GM19043 (cell line): ENCODE results near the gene NUDT21.

Experiments
- ATAC-seq: cut with Tn5 transposase; IDR thresholded peaks from one replicate; pipeline ENCODE4 v1.9.1; 2021; ENCODE audit warnings: low read depth; ENCODE audit not compliant: unreplicated experiment

The NUDT21 gene

GRCh38 chr16:56463153-56463552, 12.0 kb upstream of the NUDT21 start:
- ATAC-seq, result no peak

GRCh38 chr16:56462064-56462796, 11.1 kb upstream of the NUDT21 start:
- no peak for ATAC-seq

- no peak for ATAC-seq
These were observed 9.0 kb upstream of the NUDT21 start for GRCh38 chr16:56460101-56460500.

- no peak for ATAC-seq
These were observed 6.9 kb upstream of the NUDT21 start for GRCh38 chr16:56457927-56458470.

- peak; percentile 32 for ATAC-seq
These were observed 889 bp upstream of the NUDT21 start for GRCh38 chr16:56451753-56452689.

- ATAC-seq, result no peak
These were observed 702 bp downstream of the NUDT21 start for GRCh38 chr16:56450275-56450985.

- ATAC-seq, result no peak
These were observed 3.1 kb downstream of the NUDT21 start for GRCh38 chr16:56448005-56448404.

GRCh38 chr16:56447286-56447685, 3.8 kb downstream of the NUDT21 start:
- ATAC-seq, result no peak

GRCh38 chr16:56438038-56438437, 13.1 kb downstream of the NUDT21 start:
- no peak for ATAC-seq

GRCh38 chr16:56436258-56436657, 14.9 kb downstream of the NUDT21 start:
- ATAC-seq, result no peak

- no peak for ATAC-seq
These were observed 23.0 kb downstream of the NUDT21 start for GRCh38 chr16:56428091-56428490.

- ATAC-seq, result no peak
These were observed 24.5 kb downstream of the NUDT21 start for GRCh38 chr16:56426585-56426984.

- ATAC-seq, result peak; percentile 65
These were observed 25.7 kb downstream of the NUDT21 start, which contains the start of gene AMFR for GRCh38 chr16:56425439-56425832. Gene AMFR, minus strand, starts transcription at chr16:56425545. Its CDS starts 218 bp downstream, at chr16:56425327.

GRCh38 chr16:56424791-56425438, 26.2 kb downstream of the NUDT21 start:
- ATAC-seq, result peak; percentile 19

- no peak for ATAC-seq
These were observed 26.7 kb downstream of the NUDT21 start for GRCh38 chr16:56424404-56424764.

GRCh38 chr16:56423584-56424403, 27.3 kb downstream of the NUDT21 start:
- no peak for ATAC-seq

- no peak for ATAC-seq
These were observed 28.2 kb downstream of the NUDT21 start for GRCh38 chr16:56422896-56423441.

GRCh38 chr16:56421976-56422669, 29.0 kb downstream of the NUDT21 start:
- ATAC-seq, result no peak
